K562 (cell line): ENCODE data around the gene ATAD5. TPM values are rescaled to one million over a fixed set of nuclear protein-coding genes. Genes with fewer than 3 reads are reported as not detected.
A peak's percentile ranks its signal among the peaks of the same experiment; 100 is the strongest.

Experiments
- BHLHE40 ChIP-seq: IDR thresholded peaks from 2 replicates; pipeline ENCODE4 v1.6.1; 2011; ENCODE audit warnings: low read length, improper control_type of control experiment
- BRD9 ChIP-seq: fragments of 450-650 bp; IDR thresholded peaks from 2 replicates; pipeline ENCODE4 v1.6.1; 2018; ENCODE audit warnings: low read depth; ENCODE audit not compliant: partially characterized antibody
- CBFA2T3 ChIP-seq: fragments of 450-650 bp; IDR thresholded peaks from 2 replicates; pipeline ENCODE4 v1.6.1; 2017
- DIDO1 ChIP-seq: fragments of 450-650 bp; IDR thresholded peaks from 2 replicates; pipeline ENCODE4 v1.6.1; 2016; ENCODE audit warnings: low read depth, missing biosample characterization, missing genetic modification characterization
- FIP1L1 ChIP-seq: fragments of 200-400 bp; formaldehyde crosslinking; IDR thresholded peaks from 2 replicates; pipeline ENCODE4 v1.6.1; 2018; ENCODE audit warnings: mild to moderate bottlenecking, low read depth, low read length; ENCODE audit not compliant: poor library complexity, severe bottlenecking
- HEY1 ChIP-seq: fragments of 250-450 bp; sonication (Bioruptor Pico); IDR thresholded peaks from 2 replicates; pipeline ENCODE4 v1.5.0; 2020; ENCODE audit warnings: mild to moderate bottlenecking, moderate library complexity, borderline replicate concordance
- HMGN3 ChIP-seq: IDR thresholded peaks from 2 replicates; pipeline ENCODE4 v1.6.1; 2011; ENCODE audit warnings: borderline replicate concordance, low read depth, mild to moderate bottlenecking, mixed read lengths, low read length; ENCODE audit not compliant: insufficient read length; ENCODE audit errors: extremely low read depth
- KDM2B ChIP-seq: fragments of 250-450 bp; sonication (Bioruptor Pico); IDR thresholded peaks from 2 replicates; pipeline ENCODE4 v1.8.0; 2021; ENCODE audit warnings: mild to moderate bottlenecking, moderate library complexity
- MTA2 ChIP-seq: fragments of 450-650 bp; IDR thresholded peaks from 2 replicates; pipeline ENCODE4 v1.6.1; 2016; ENCODE audit warnings: low read depth
- NFIC ChIP-seq: fragments of 450-650 bp; IDR thresholded peaks from 2 replicates; pipeline ENCODE4 v1.6.1; 2017; ENCODE audit warnings: mild to moderate bottlenecking, inconsistent platforms
- PHF20 ChIP-seq: fragments of 450-650 bp; IDR thresholded peaks from 2 replicates; pipeline ENCODE4 v1.6.1; 2018; ENCODE audit not compliant: partially characterized antibody
- PML ChIP-seq: IDR thresholded peaks from 2 replicates; pipeline ENCODE4 v1.6.1; 2012; ENCODE audit warnings: low read length, inconsistent platforms
- POLR2B ChIP-seq: fragments of 450-650 bp; IDR thresholded peaks from 2 replicates; pipeline ENCODE4 v1.6.1; 2018; ENCODE audit warnings: low read depth; ENCODE audit not compliant: partially characterized antibody
- POLR2G ChIP-seq: fragments of 200-400 bp; formaldehyde crosslinking; IDR thresholded peaks from 2 replicates; pipeline ENCODE4 v1.6.1; 2017; ENCODE audit warnings: low read depth, mild to moderate bottlenecking, antibody characterized with exemption, low read length, moderate library complexity
- RFX1 ChIP-seq: fragments of 450-650 bp; IDR thresholded peaks from 2 replicates; pipeline ENCODE4 v1.6.1; 2016; ENCODE audit warnings: mild to moderate bottlenecking, moderate library complexity
- SMARCE1 ChIP-seq: fragments of 450-650 bp; IDR thresholded peaks from 2 replicates; pipeline ENCODE4 v1.7.1; 2016; ENCODE audit warnings: mild to moderate bottlenecking
- TAF1 ChIP-seq: IDR thresholded peaks from 2 replicates; pipeline ENCODE4 v1.6.1; 2011; ENCODE audit warnings: mild to moderate bottlenecking, low read length, moderate library complexity; ENCODE audit not compliant: insufficient read depth, control insufficient read depth, severe bottlenecking; ENCODE audit errors: extremely low read depth
- TAF9B ChIP-seq: fragments of 450-650 bp; IDR thresholded peaks from 2 replicates; pipeline ENCODE4 v1.6.1; 2018; ENCODE audit warnings: mild to moderate bottlenecking; ENCODE audit not compliant: partially characterized antibody
- THRB ChIP-seq: fragments of 450-650 bp; formaldehyde crosslinking; conservative IDR thresholded peaks from 2 replicates; pipeline ENCODE4 v1.4.0; 2022; ENCODE audit warnings: mild to moderate bottlenecking, missing genetic modification characterization
- TOE1 ChIP-seq, 2 experiments: fragments of 450-650 bp in 1 of 2; sonication (generic) in 1 of 2; formaldehyde crosslinking in 1 of 2; IDR thresholded peaks; 2 replicates each; pipeline versions ENCODE4 v1.7.1 to v1.8.0; 2016 to 2022; ENCODE audit warnings: borderline replicate concordance in 2 of 2, mild to moderate bottlenecking in 2 of 2, antibody characterized with exemption in 1 of 2, inconsistent platforms in 1 of 2, low read depth in 1 of 2, missing genetic modification reagents in 1 of 2, moderate library complexity in 1 of 2
- XRCC3 ChIP-seq: fragments of 450-650 bp; IDR thresholded peaks from 2 replicates; pipeline ENCODE4 v1.6.1; 2017; ENCODE audit warnings: mild to moderate bottlenecking, moderate library complexity
- ZBTB7A ChIP-seq: IDR thresholded peaks from 2 replicates; pipeline ENCODE4 v1.6.1; 2011; ENCODE audit warnings: low read depth, mild to moderate bottlenecking, low read length, moderate library complexity, borderline replicate concordance; ENCODE audit not compliant: control insufficient read depth
- ZKSCAN1 ChIP-seq: fragments of 150-350 bp; IDR thresholded peaks from 2 replicates; pipeline ENCODE4 v1.6.1; 2016; ENCODE audit warnings: low read depth, low read length
- ZNF174 ChIP-seq: fragments of 250-450 bp; sonication (Bioruptor Pico); IDR thresholded peaks from 2 replicates; pipeline ENCODE4 v1.4.0; 2020; ENCODE audit warnings: mild to moderate bottlenecking
- ZNF639 ChIP-seq, 2 experiments: fragments of 200-800 bp in 1 of 2; sonication (Bioruptor generic) in 1 of 2; sonication (generic) in 1 of 2; formaldehyde crosslinking in 1 of 2; IDR thresholded peaks in 1 of 2; conservative IDR thresholded peaks in 1 of 2; 2 replicates each; pipeline versions ENCODE4 v1.5.0 to v1.6.1; 2016 to 2020; ENCODE audit warnings: missing compliant biosample characterization in 1 of 2, missing genetic modification characterization in 1 of 2, missing genetic modification reagents in 1 of 2
- polyA plus RNA-seq, 8 experiments: library from polyadenylated mRNA; depleted of rRNA in 4 of 8; stranded (reverse) in 5 of 8; unstranded in 3 of 8; fragments of >200 nt; fragmentation: Nextera tagmentation in 2 of 8; fragmentation: Illumina TruSeq in 1 of 8; extraction: Ambion mirVana in 2 of 8; extraction: Trizol in 1 of 8; gene quantifications; 2 replicates each; pipeline versions ENCODE4 v1.2.1 to v1.2.3, GENCODE V29; 2011 to 2014; ENCODE audit warnings: inconsistent platforms in 1 of 8, missing spikeins in 1 of 8
- total RNA-seq, 7 experiments: library from RNA; depleted of rRNA in 6 of 7; stranded (reverse); fragments of >200 nt in 6 of 7; fragmentation: Illumina TruSeq in 2 of 7; extraction: Trizol in 2 of 7; gene quantifications; 2 replicates each; pipeline versions ENCODE4 v1.2.1 to v1.2.3, GENCODE V29; 2011 to 2021; ENCODE audit warnings: low replicate concordance in 1 of 7

ATAD5 gene
- total and polyA plus RNA-seq, 9 of the 15 experiments (the other 6 are each of a cell fraction or from before 2014, with no cell fraction given): 4.6 to 25.6 (median 19.5) TPM

- TF ChIP-seq FIP1L1 (peak; percentile 58), DIDO1 (tag) (0 out of 2 replicates have a peak, but pooled peaks have one; percentile 14), ZBTB7A (peak; percentile 59; the same call in 1 of the 2 replicates), MTA2 (no peak), PHF20 (peak; percentile 52), PML (0 out of 2 replicates have a peak, but pooled peaks have one; percentile 45), TOE1 (IDR thresholded peaks at IDR 0.05; ENCODE audit: borderline replicate concordance) (peak; percentile 51; the same call in 1 of the 2 replicates), TOE1 (CRISPR knock-in tag; IDR thresholded peaks at IDR 0.05; ENCODE audit: borderline replicate concordance, low read depth) (no peak), ZNF639 (CRISPR knock-in tag; conservative IDR thresholded peaks at IDR 0.05 in 1 of 2, IDR thresholded peaks at IDR 0.05 in 1 of 2) (peak in 1 of 2 experiments; percentile 85; a peak in 2 of 4 replicates), ZKSCAN1 (peak; percentile 49; the same call in 1 of the 2 replicates), KDM2B (CRISPR knock-in tag) (0 out of 2 replicates have a peak, but pooled peaks have one; percentile 19), RFX1 (no peak), SMARCE1 (peak; percentile 40; the same call in 1 of the 2 replicates), POLR2G (peak; percentile 96), POLR2B (peak; percentile 80), HEY1 (no peak), THRB (no peak), TAF9B (peak; percentile 38), XRCC3 (no peak), TAF1 (peak; percentile 92), BRD9 (peak; percentile 22), NFIC (peak; percentile 76), BHLHE40 (peak; percentile 97), CBFA2T3 (peak; percentile 81), HMGN3 (peak; percentile 82), ZNF174 (CRISPR knock-in tag) (no peak)
Measured at GRCh38 chr17:30824356-30825145, 7.2 kb upstream of the ATAD5 start, which contains the start of gene CRLF3 (continued).
